ENCODE data around the gene USP47.

USP47 gene

DNA sequence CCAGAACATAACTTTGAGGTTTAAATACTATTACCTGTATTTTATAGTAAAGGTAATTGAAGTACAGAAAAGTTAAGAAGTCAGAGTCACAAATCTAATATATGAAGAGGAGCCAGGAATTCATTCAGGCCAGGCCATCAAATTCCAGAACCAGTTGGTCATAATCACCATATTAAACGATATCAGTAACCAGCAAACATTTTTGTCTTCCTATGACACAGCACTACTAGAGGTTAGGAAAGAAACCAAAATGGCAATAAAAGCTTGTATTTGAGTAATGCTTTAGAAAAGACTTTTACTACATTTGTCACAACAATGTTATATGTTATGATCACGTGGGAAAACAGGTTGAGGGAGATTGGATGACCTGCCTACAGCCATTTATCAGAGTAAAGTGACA, 104.4 kb downstream of the USP47 start:
- no peak for DNase-seq

DNA sequence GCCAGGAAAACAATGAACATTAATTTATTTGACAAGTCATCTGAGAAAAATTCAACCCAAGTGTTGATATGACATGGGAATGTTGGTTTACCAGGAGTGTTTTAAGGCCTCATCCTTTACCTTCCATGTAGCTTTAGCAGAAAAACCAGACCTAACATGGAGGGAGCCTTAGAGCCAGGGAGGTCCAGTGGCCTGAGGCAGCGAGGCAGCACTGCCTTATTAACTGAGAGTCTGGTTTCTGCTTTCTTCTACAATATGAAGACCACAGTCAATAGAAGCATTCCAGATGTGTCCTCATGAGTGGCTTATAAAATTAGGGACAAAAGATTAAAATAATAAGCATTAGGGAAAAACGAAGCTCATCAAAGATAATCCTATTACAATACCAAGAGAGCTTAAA, 105.1 kb downstream of the USP47 start:
- DNase-seq = no peak

DNA sequence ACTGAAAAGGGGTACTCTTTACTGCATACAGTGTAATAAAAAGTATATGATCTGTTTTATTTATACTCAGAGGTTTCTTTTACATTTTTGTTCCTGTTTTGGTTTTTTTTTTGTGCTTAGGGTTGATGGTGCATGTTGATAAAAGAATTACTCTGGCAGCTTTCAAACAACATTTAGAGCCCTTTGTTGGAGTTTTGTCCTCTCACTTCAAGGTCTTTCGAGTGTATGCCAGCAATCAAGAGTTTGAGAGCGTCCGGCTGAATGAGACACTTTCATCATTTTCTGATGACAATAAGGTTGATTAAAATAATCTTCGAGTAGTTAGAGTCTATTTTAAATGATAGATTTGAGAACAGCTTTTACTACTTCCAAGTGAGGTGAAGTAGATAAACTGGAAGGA, 106.1 kb downstream of the USP47 start:
- no peak for DNase-seq

DNA sequence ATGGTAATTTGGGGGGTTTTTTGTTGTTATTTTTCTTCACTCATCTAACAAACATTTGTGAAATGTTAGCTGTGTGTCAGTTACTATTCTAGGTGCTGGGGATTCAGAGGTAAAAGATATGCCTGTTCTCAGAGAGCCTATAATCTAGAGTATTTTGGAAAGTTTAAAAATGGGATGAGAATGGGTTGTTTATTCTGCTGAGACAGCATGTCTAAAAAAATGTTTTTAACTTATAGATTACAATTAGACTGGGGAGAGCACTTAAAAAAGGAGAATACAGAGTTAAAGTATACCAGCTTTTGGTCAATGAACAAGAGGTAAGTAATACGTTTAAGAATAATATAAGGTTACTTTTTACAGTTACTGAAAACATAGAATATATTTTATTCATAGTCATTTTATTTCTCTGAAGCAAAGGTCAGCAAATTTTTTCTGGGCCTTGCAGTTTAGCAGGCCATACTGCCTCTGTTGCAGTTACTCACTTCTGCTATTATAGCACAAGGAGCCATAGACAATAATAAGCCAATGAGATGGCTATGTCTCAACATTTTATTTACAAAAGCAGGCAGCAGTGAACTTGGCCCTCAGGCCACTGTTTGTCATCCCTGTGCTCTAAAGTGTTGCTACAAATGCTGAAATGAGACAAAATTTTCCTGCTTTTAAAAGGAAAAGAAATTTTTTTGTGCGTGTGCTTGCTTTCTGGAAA, 106.6 kb downstream of the USP47 start:
- DNase-seq = no peak

DNA sequence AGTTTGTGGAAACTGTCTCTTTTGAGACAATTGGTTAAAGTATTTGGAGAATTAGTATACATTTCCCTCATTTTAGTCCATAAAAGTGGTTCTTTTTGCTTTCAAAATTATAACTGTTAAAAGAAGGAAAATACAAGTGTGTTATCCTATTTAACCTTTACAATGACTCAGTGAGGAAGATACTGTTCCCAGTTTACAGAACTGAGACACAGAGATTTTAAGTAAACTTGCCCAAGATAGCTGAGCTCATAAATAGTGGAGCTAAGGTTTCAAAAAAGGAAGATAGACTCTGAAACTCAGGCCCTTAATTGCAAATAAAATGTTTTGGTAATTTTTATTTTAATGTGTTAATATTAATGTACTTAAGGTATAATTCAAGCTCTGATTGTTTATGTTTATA, 107.7 kb downstream of the USP47 start:
- DNase-seq = no peak

DNA sequence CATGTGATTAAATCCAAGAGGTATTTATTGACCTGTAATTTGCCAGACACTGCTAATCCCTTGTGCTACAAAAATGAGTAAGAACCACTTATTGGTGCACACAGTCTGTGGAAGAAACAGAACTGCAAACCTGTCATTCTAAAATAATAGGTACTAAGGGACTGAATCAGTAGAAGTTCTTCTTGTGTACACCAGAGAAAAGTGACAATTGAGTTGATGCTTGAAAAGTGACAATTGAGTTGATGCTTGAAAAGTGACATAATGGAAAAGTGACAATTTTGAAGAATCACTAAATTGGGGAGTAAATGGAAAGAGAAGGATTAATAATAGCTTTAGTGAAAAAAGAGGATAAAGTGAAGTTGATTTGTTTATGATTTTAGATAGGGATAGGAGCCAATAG, 110.3 kb downstream of the USP47 start:
- no peak for DNase-seq

DNA sequence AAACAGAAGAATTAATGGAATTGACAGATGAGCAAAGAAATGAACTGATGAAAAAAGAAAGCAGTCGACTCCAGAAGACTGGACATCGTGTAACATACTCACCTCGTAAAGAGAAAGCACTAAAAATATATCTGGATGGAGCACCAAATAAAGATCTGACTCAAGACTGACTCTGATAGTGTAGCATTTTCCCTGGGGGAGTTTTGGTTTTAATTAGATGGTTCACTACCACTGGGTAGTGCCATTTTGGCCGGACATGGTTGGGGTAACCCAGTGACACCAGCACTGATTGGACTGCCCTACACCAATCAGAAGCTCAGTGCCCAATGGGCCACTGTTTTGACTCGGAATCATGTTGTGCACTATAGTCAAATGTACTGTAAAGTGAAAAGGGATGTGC, 114.2 kb downstream of the USP47 start:
- DNase-seq = no peak

DNA sequence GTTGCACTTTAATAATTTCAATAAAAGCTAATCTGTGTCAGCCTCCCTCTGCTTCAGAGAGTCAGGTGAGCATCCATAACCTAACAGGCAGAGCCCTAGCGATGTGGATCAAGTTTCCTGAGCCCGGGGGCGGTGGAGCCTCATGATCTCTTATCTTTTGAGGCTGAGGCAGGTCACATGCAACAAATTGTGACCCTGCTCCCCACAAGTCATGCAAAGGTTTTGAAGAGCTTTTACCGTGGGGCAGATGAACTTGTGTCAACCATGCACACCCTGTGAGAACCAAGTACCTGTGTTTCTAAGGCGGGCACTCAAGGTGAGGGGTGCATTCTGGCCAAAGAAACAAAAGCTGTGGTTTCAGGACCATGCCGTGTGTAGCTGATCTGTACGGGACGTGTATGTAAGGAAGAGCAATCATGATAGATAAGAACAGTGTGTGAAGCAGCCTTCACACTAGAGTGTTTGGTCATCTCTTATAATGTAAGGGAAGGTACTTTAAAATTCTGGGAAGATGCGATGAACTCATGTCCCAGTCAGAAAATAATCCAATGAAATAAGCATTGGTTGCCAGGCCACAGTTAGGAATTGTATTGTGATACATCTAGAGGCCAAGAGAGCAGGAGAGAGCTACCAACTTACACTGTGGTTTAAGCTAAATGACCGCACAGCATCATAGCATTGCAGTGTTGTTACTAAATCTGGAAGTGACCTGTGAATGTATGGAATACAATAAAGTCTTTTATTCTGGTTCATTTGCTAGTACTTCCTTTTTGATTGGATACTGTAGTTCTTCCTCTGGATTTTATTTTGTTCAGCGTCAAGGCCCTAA, 116.8 kb downstream of the USP47 start:
- DNase-seq = no peak

DNA sequence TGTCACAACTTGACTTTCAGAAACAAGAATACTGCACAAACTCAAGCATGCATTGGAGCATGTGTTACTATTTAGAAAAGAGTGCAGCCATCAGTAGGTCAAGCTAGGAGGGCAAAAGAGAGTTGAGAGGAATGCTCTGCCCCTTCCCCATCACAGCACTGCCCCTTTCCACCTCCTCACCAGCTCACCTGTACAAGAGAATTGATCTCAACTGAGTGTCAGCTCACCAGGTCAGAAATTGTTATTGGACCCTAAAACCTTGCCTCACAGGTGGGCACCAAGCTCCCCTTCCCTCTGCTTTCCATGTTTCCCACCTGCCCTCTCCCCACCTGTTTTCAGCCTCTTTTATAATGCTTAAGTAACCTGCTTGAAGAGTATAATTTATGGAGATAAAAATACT, 117.8 kb downstream of the USP47 start:
- DNase-seq = no peak

DNA sequence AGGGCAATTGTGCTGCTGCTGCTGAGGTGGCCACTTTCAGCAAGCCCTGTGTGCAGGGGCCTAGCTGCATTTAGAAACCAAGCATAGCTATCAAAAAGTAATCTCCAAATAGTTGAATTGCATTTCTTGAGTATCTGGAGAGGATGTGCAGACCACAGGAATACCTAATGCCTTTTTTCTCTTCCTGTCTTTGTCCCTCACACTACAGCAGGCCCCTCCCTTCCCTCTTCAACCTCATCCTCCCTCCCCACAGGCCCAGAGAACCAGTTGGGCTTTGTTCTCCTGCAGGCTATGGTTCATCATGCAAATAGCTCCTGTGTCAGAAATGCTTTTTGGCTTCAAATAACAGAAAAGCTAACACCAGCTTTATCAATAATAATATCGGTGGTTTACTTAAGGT, 118.9 kb downstream of the USP47 start:
- DNase-seq = no peak

DNA sequence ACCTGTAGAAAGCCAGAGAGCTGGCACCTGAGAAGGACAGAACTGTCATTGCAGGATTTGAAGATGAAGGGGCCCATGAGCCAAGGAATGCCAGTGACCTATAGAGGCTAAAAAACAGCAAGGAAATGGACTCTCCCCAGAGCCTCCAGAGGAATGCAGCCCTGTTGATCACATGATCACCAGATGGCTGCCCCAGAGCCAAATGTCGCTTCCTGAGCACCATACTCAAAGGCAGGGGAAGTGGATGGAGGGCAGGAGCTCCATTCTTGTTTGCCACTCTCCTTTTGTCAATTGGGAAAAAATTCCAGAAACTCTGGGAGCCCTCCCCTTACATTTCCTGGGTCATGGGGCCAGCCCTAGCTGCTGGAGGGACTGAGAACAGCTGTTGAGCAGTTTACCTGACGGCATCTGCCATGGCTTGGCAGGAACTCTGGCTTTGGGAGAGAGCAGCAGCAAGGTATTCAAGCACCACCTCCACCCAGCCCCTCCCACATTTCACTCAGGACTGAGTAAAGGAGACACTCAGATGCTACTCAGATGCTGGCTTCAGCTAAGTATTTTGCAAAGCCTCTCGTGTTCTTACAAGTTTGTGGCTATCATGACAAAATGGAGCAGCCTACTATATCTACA, 119.7 kb downstream of the USP47 start:
- no peak for DNase-seq

DNA sequence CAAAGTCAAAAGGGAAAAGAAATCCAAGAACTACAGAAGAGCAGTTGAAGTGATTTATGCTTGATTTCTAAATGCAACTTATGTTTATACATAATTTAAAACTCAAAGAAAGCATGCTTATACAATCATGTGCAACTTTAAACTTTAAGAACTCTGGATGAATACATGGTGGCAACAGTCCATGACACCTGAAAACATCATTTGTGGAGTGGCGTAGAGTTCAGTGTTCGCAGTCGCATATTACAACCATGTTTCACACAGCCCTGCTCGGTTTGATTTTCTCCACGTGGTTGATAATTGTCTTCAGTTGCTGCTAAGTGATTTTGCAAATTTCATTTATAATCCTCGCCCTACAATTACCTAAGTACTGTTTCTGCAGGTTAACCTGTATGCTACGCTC, 121.3 kb downstream of the USP47 start:
- no peak for DNase-seq

DNA sequence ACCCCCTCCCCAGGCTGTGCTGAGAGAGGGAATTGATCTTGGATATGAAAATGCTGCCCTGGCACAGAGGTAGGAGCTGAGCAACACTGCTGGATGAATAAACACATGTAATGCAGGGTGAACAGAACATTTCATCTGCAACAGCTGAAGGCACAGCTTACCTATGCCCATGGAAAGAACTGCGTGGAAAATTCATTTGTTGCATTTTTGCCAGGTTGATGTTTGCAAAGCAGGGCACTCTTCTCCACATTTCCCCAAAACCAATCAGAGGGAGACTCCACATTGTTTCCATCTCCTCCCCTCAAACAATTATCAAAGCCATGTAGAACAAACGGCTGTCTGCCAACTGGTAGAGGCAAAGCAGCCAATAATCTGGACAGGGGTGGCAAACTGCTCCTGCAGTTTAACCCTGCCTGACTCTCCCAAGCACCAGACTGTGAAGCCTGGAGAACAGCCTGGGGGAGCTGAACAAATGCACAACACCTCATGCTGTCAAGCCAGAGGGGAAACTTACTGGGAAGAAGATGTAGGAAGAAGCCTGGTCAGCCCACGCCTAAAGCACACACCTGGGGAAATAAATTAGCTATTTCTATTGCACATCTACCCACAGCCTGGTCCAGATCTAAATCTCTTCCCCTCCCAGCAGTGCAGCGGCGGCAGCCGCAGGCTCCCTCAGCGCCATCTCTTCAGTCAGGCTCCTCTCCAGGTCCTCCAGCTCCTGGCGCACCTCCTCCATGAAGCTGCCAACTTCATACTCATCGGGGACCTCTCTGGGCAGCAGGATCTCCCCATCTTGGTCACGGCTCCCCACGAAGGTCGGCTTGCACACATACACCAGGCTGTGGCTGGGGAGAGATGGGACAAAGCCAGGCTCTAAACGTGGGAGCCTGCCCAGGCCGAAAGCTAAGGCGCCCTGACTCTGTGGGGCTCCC, 122.3 kb downstream of the USP47 start:
- no peak for DNase-seq

DNA sequence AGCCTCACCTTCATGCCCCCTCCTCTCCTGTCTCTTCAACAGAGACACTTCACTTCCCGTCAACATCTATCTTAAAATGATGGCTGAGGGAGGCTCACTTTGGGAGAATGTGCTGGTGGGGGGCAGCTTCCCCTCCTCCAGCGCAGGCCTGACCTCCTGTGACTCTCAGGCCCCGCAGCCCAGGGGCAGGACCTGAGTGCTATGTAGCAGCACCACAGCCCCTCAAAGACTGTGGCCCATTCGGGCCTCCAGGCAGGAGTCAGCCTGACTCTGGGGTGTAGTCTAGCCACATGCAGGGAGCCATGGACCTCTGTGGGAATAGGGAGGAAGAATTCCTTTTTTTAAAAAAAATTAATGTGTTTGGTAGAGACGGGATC, 123.0 kb downstream of the USP47 start:
- no peak for DNase-seq

DNA sequence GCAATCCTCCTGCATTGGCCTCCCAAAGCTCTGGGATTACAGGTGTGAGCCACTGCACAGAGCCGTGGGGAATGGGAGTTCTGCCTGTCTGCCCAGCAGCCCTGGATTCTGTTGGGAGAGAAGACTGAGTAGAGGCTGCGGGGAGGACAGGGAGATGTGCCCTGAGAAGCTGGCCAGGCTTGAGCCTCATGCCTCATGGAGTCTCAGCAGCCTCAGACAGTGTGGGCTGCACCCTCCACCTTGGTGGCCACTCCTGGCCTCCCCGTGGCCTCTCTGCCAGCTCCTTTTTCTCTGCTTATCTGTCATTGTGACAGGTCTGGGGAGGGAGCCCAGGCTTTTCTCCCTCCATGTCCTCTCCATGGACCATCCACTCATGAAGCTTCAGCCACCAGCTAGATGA, 123.4 kb downstream of the USP47 start:
- no peak for DNase-seq

DNA sequence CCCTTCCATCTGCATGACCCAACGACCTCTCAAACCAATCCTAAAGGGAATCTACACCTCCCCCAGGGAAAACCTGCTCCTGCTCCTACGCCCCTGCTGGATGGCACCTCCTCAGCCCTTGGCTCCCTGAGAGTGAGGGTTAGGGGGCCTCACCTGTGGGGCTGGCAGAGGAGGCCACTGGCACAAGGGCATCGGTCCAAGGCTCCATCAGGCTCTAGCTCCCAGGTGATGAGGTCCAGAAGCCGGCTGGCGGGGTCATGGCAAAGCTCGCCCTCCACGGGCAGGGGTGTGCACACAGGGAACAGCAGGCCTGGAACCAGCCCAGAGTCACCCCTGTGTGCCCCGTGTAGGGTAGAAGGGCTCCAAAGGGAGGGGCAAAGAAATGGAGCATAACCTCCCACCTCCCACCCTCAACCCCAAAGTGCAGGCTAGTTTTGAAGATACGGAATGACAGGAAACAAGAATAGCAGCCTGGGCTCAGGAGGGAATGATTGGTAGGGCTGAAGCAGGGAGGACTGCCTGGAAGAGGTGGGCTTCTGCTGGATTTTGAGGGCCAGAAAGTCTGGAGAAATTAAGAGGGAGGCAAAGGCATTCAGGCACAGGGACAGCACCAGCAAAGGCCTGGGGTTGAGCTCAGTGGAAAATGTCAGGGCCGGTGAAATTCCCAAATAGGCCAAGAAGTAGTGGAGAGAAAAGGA, 124.0 kb downstream of the USP47 start:
- no peak for DNase-seq

DNA sequence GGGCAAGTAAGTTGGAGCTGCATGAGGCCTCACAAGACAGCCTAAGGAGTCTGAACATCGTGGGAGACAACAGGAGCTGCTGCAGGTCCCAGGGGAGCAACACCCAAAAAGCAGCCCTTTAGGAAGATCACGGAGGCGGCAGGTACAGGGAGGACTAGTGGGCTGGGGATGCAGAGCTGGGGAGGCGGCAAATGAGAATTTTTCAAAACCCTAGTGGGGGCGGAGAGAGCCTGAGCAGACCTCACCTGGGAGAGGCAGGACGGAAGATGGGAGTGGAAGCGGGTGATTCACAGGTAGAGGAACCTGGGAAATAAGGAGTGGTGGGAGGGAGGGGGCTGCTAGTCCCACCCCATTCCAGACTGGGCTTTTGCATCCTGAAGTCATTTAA, 124.6 kb downstream of the USP47 start:
- no peak for DNase-seq

DNA sequence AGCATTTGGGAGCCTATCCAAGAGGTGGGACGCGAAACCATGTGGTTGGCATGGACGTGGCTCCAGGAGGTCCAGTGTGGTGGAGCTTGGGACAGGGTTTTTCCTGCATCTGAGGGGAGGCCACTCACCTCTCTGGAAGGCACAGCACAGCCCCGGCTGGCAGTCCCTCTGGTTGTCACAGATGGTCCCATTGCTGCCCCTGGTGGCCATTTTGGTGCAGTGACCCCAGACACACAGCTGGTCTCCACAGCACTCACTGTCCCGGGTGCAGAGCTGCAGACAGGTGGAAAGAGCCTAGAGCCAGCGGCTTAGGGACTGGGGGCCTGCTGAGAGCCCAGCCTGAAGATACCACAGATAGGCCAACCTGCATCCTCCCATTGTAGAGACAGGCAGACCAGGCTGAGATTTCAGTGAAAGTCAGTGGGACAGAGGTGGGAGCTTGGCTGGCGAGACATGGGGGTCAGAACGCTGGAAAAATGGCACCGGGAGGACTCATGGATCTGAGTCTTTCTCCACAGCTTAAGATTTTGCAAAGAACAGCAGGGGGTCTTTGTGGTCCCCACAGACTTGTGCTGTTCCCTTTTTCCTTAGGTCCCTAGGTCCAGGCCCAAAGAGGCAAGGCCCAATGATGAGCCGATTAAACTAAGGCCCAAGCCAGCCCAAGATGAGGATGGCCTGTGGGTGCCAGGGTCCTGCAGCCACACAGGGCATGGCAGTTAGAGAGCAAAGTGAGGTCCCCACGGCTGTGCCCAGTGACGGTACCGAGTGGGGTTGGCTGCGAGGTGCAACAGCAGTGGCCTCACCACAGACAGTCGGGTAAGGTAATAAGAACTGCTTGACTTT, 125.3 kb downstream of the USP47 start:
- DNase-seq = peak; percentile 70

DNA sequence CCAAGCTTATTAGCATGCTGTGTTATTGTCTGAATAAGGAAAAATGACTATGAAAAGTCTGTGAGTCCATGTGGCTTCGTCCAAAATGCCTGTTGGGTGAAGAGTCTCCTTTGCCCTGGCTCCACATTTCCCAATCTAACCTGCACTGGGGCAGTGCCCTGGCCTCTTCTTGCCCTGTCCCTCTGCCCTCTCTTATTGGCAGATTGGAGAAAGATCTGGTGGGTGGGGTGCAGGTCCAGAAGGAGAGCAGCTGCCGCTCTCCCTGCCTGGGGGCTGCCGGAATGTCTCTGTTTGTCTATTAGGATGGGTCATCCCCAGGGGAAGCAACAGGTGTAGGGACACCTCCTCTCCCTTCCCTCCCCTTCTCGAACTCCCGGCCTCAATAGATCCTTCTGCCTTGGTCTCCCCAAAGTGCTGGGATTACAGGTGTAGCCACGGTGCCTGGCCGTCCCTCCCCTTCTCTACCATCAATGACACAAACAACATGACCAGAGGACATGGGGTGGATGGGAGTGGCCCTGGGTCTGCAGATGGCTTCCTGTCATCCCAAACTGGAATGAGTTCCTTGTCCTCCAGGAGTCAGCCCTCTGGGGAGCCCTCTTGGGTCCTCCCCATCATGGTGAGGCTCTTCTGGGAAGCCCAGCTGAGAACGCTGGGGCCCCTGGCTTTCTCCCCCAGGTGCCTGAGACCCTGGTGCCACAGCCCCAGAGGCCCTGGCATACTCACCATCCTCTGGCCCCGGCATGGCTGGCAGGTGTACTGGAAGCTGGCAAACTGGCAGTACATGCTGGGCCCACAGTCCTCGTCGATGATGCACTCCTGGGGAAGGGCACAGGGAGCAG, 126.1 kb downstream of the USP47 start:
- DNase-seq = no peak

DNA sequence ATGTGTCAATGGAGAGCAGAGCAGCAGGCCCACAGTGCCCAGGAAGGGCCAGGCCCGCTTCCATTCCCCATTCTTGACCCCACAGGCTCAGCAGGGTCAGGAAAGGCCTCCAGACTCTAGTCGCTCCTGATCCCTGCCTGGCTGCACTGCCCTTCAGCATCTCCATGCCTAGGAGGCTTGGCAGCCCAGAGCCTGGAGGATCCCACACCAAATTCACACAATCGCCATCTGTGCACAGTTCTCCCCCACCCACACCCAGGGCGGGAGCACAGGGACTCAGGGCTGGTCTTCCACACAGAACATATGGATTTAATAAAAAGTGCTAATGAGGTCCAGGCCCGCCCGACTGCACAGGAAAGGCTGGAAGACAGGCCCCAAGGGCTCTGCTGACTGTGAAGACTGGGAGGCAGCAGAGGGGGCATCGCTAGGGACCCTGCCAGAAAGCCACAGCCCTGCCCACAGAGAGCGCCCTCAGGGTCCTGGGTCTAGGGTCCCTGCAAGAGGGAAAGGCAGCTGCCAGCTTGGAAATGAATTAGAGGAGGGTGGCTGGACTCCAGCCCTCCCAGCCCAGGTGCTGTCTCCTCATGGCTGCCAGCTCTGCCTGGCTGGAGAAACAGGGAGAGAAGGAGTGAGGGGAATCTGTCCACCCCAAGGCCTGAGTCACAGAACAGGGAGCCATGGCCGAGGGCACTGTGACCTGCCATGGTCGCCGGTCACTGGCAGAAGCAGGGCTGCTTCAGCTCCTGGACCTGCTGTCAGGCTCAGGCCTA, 126.9 kb downstream of the USP47 start:
- DNase-seq = no peak
